Endothelial cell of umbilical vein (primary cell): ENCODE results near the gene SP1.

Experiments used
- EZH2 ChIP-seq: IDR thresholded peaks from 2 replicates; pipeline ENCODE4 v1.6.1; 2012; ENCODE audit warnings: borderline replicate concordance, low read depth, mild to moderate bottlenecking, moderate library complexity, low read length, inconsistent platforms; ENCODE audit not compliant: severe bottlenecking
- GATA2 ChIP-seq: IDR thresholded peaks from 2 replicates; pipeline ENCODE4 v1.7.0; 2011; ENCODE audit warnings: low read depth, mild to moderate bottlenecking, moderate library complexity, mixed read lengths, low read length; ENCODE audit not compliant: insufficient read length, insufficient read depth
- JUN ChIP-seq: IDR thresholded peaks from 2 replicates; pipeline ENCODE4 v1.6.1; 2011; ENCODE audit warnings: borderline replicate concordance, low read depth; ENCODE audit not compliant: insufficient read length, insufficient read depth
- MYC ChIP-seq: IDR thresholded peaks from one replicate; pipeline ENCODE4 v1.6.1; 2011; ENCODE audit warnings: mild to moderate bottlenecking, low read depth, low read length
- POLR2A ChIP-seq: IDR thresholded peaks from 2 replicates; pipeline ENCODE4 v1.6.1; 2012; ENCODE audit warnings: low read depth, mild to moderate bottlenecking, control low read depth, low read length
- POLR2AphosphoS5 ChIP-seq: IDR thresholded peaks from 2 replicates; pipeline ENCODE4 v1.6.1; 2012; ENCODE audit warnings: low read depth, mild to moderate bottlenecking, control low read depth, low read length, moderate library complexity; ENCODE audit not compliant: insufficient read depth
- TF ChIP-seq, protein P1 (sequence below), 2 donors: IDR thresholded peaks; 1 replicate in 1 of 2; 2 replicates in 1 of 2; pipeline ENCODE4 v1.5.1; 2011; ENCODE audit warnings: low read length in 2 of 2, mild to moderate bottlenecking in 2 of 2, moderate library complexity in 2 of 2, control low read depth in 1 of 2, inconsistent platforms in 1 of 2, low read depth in 1 of 2; ENCODE audit not compliant: insufficient read depth in 1 of 2; ENCODE audit errors: extremely low read depth in 1 of 2
- TF ChIP-seq, protein P2 (sequence below): IDR thresholded peaks from 2 replicates; pipeline ENCODE4 v1.6.1; 2011; ENCODE audit not compliant: insufficient read depth, insufficient read length

DNA sequence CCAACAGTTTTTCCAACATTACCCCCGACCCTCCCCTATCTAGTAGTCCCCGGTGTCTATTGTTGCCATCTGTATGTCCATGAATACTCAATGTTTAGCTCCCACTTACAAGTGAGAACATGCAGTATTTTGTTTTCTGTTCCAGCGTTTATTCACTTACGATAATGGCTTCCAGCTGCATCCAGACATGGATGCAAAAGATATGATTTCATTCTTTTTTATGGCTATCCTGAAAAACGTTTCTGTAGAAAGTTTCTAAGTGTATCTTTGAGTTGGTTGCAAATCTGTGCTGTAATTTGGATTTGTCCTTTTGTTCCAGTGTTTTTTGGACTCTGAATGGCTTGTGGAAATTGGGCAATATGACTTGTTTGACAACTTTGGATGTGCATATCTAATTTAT is 11.7 kb downstream of the SP1 start:
- TF ChIP-seq, protein P1, sequence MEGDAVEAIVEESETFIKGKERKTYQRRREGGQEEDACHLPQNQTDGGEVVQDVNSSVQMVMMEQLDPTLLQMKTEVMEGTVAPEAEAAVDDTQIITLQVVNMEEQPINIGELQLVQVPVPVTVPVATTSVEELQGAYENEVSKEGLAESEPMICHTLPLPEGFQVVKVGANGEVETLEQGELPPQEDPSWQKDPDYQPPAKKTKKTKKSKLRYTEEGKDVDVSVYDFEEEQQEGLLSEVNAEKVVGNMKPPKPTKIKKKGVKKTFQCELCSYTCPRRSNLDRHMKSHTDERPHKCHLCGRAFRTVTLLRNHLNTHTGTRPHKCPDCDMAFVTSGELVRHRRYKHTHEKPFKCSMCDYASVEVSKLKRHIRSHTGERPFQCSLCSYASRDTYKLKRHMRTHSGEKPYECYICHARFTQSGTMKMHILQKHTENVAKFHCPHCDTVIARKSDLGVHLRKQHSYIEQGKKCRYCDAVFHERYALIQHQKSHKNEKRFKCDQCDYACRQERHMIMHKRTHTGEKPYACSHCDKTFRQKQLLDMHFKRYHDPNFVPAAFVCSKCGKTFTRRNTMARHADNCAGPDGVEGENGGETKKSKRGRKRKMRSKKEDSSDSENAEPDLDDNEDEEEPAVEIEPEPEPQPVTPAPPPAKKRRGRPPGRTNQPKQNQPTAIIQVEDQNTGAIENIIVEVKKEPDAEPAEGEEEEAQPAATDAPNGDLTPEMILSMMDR (IDR thresholded peaks at IDR 0.05; ENCODE audit: extremely low read depth in 1 of 2, insufficient read depth in 1 of 2, low read depth in 1 of 2, low read length in 2 of 2), result no peak
- TF ChIP-seq, protein P2, sequence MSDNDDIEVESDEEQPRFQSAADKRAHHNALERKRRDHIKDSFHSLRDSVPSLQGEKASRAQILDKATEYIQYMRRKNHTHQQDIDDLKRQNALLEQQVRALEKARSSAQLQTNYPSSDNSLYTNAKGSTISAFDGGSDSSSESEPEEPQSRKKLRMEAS, result no peak
- no peak for TF ChIP-seq JUN
- TF ChIP-seq POLR2A, result no peak
- no peak for TF ChIP-seq EZH2
- TF ChIP-seq MYC, result no peak
- no peak for TF ChIP-seq POLR2AphosphoS5
- no peak for TF ChIP-seq GATA2
